GM19025 (cell line): ENCODE measurements around the gene PARP15.
A peak's percentile ranks its signal among the peaks of the same experiment; 100 is the strongest.

Experiments used
- ATAC-seq: cut with Tn5 transposase; IDR thresholded peaks from one replicate; pipeline ENCODE4 v1.9.1; 2021; ENCODE audit warnings: mild to moderate bottlenecking, low read depth, moderate library complexity; ENCODE audit not compliant: unreplicated experiment

Gene PARP15

GRCh38 chr3:122568755-122569154, 8.7 kb upstream of the PARP15 start:
- no peak for ATAC-seq

- no peak for ATAC-seq
Measured at GRCh38 chr3:122572940-122573412, 4.5 kb upstream of the PARP15 start.

GRCh38 chr3:122576174-122576940, 1.1 kb upstream of the PARP15 start:
- peak; percentile 81 for ATAC-seq

DNA sequence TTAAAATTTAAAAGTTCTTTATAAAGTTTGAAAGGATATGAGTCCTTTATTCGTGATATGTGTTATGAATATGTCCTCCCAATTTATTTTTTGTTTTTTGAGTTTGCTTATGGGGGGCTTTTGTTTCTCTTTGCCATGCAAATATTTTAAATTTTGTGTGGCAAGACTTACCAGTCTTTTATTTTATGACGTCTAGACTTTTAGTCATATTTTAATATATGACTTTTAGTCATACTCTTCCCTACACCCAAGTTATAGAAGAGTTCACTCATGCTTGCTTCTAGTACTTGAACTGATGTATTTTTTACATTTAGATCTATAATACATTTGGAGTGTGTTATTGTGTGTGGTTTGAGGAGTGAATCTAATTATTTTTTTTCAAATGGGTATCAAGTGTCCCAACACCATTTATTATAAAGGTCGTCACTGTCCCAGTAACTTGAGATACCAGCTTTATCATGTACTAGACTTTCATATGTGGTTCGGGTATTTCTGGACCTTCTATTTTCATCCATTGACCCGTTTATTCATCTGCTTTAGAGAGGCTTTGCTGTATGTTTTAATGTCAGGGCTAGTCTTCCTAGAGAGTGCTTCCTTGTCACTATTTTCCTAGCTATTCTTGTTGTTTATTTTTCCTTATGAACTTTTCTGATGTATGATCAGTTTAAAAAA, 755 bp downstream of the PARP15 start:
- no peak for ATAC-seq

DNA sequence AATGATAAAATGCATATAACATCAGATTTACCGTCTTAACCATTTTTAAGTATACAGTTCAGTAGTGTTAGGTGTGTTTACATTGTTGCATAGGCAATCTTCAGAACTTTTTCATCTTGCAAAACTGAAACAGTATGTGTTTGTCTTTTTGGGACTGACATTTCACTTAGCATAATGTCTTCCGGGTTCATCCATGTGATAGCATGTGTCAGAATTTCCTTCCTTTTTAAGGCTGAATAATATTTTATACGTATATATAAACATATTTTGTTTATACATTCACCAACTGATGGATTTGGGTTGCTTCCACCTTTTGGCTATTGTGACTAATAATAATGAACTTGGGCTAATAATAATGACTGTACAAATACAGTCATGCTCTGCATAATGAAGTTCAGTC, 3.0 kb downstream of the PARP15 start:
- no peak for ATAC-seq

- no peak for ATAC-seq
Measured at GRCh38 chr3:122581622-122582021, 4.2 kb downstream of the PARP15 start.

GRCh38 chr3:122582390-122582789, 4.9 kb downstream of the PARP15 start:
- ATAC-seq: no peak

DNA sequence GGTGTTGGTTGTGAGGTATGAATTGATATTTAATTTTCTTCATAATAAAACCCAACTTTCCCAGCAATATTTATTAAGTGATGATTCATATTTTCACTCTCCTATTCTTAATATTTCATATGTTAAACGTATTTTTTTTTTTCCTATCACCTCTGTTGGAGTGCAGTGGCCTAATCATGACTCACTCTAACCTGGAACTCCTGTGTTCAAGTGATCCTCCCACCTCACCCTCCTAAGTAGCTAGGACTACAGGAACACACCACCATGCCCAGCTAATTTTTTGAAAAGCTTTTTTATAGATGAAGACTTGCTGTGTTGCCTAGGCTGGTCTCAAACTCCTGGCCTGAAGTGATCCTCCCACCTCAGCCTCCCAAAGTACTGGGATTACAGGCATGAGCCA, 8.6 kb downstream of the PARP15 start:
- no peak for ATAC-seq

- ATAC-seq: no peak
Measured at GRCh38 chr3:122586773-122587485, 9.5 kb downstream of the PARP15 start.

- ATAC-seq: no peak
Measured at GRCh38 chr3:122587572-122587971, 10.1 kb downstream of the PARP15 start.

- ATAC-seq: no peak
Measured at GRCh38 chr3:122589297-122589696, 11.8 kb downstream of the PARP15 start.

- ATAC-seq: no peak
Measured at GRCh38 chr3:122590610-122591009, 13.2 kb downstream of the PARP15 start.

GRCh38 chr3:122594025-122594424, 16.6 kb downstream of the PARP15 start:
- no peak for ATAC-seq

DNA sequence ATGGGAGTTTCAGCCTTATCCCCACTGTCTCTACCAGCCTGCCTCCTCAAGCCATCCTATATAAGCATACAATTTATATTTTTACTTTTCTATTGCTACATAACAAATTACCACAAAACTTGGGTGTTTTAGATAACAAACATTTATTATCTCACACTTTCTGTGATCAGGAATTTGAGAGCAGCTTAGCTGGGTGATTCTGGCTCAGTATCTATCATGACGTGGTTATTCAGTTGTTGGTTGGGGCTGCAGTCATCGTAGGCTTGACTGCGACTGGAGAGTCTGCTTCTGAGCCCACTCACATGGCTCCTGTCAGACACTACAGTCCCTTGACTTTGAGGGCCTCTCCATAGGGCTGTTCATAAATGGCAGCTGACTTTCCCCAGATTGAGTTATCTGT, 20.7 kb downstream of the PARP15 start:
- ATAC-seq: no peak

DNA sequence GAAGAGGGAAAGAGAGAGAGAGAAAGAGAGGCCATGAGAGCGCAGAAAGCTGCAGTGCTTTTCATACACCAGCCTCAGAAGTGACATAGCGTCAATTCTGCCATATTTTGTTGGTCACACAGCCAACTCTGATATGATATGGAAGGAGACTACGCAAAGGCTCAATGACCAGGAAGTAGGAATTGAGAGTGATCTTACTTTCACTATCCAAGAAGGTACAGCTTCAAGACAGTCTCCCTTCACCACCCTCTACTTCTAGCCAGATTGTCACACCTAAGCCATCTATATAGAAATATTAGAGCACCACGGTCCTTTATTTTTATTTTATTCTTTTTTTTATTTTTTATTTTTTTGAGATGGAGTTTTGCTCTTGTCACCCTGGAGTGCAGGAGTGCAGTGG, 21.1 kb downstream of the PARP15 start:
- ATAC-seq: no peak

GRCh38 chr3:122602011-122602710, 24.7 kb downstream of the PARP15 start:
- ATAC-seq: no peak

- no peak for ATAC-seq
Measured at GRCh38 chr3:122603056-122603455, 25.6 kb downstream of the PARP15 start.

GRCh38 chr3:122606330-122606729, 28.9 kb downstream of the PARP15 start:
- no peak for ATAC-seq

- no peak for ATAC-seq
Measured at GRCh38 chr3:122608916-122609315, 31.5 kb downstream of the PARP15 start.

- peak; percentile 91 for ATAC-seq
Measured at GRCh38 chr3:122609798-122610559, 32.5 kb downstream of the PARP15 start.
